Measurements from ENCODE around the gene DAO.

DAO gene

GRCh38 chr12:108888031-108888430, 8.1 kb downstream of the DAO start:
- in situ Hi-C loops (cut with HindIII; ENCODE audit: low sequenced_read_pairs), result no loop called here
- no peak overlapping the region for H3K4me3 ChIP-seq (ENCODE audit: low read depth, low read length)
- no peak for TF ChIP-seq CTCF (IDR thresholded peaks at IDR 0.05; ENCODE audit: low read depth, low read length)
- no peak for DNase-seq (ENCODE audit: low read depth, low spot score)

- in situ Hi-C loops (cut with HindIII; ENCODE audit: low sequenced_read_pairs), result no loop called here
- peak; percentile 1 for DNase-seq (ENCODE audit: low read depth, low spot score)
- no peak overlapping the region for H3K4me3 ChIP-seq (ENCODE audit: low read depth, low read length)
- TF ChIP-seq CTCF (IDR thresholded peaks at IDR 0.05; ENCODE audit: low read depth, low read length), result no peak
Observed at GRCh38 chr12:108890208-108890607, 10.3 kb downstream of the DAO start.

- in situ Hi-C loops (cut with HindIII; ENCODE audit: low sequenced_read_pairs), result no loop called here
- no peak overlapping the region for H3K4me3 ChIP-seq (ENCODE audit: low read depth, low read length)
- no peak for TF ChIP-seq CTCF (IDR thresholded peaks at IDR 0.05; ENCODE audit: low read depth, low read length)
- no peak for DNase-seq (ENCODE audit: low read depth, low spot score)
Observed at GRCh38 chr12:108895220-108895802, 15.4 kb downstream of the DAO start.

GRCh38 chr12:108896336-108896735, 16.4 kb downstream of the DAO start:
- no peak for TF ChIP-seq CTCF (IDR thresholded peaks at IDR 0.05; ENCODE audit: low read depth, low read length)
- H3K4me3 ChIP-seq (ENCODE audit: low read depth, low read length), result no peak overlapping the region
- DNase-seq (ENCODE audit: low read depth, low spot score), result no peak
- in situ Hi-C loops (cut with HindIII; ENCODE audit: low sequenced_read_pairs), result no loop called here

GRCh38 chr12:108896817-108897216, 16.9 kb downstream of the DAO start:
- TF ChIP-seq CTCF (IDR thresholded peaks at IDR 0.05; ENCODE audit: low read depth, low read length), result no peak
- no peak for DNase-seq (ENCODE audit: low read depth, low spot score)
- H3K4me3 ChIP-seq (ENCODE audit: low read depth, low read length), result no peak overlapping the region
- in situ Hi-C loops (cut with HindIII; ENCODE audit: low sequenced_read_pairs), result no loop called here

- H3K4me3 ChIP-seq (ENCODE audit: low read depth, low read length), result no peak overlapping the region
- in situ Hi-C loops (cut with HindIII; ENCODE audit: low sequenced_read_pairs), result no loop called here
- no peak for TF ChIP-seq CTCF (IDR thresholded peaks at IDR 0.05; ENCODE audit: low read depth, low read length)
- DNase-seq (ENCODE audit: low read depth, low spot score), result no peak
Observed at GRCh38 chr12:108899145-108899544, 19.3 kb downstream of the DAO start.

- no peak for TF ChIP-seq CTCF (IDR thresholded peaks at IDR 0.05; ENCODE audit: low read depth, low read length)
- no peak overlapping the region for H3K4me3 ChIP-seq (ENCODE audit: low read depth, low read length)
- in situ Hi-C loops (cut with HindIII; ENCODE audit: low sequenced_read_pairs), result no loop called here
Observed at GRCh38 chr12:108905725-108906124, 25.8 kb downstream of the DAO start.

More at GRCh38 chr12:108905725-108906124, 25.8 kb downstream of the DAO start:
- DNase-seq (ENCODE audit: low read depth, low spot score), result no peak
